ENCODE data around the gene PRKAA2.

Gene PRKAA2

DNA sequence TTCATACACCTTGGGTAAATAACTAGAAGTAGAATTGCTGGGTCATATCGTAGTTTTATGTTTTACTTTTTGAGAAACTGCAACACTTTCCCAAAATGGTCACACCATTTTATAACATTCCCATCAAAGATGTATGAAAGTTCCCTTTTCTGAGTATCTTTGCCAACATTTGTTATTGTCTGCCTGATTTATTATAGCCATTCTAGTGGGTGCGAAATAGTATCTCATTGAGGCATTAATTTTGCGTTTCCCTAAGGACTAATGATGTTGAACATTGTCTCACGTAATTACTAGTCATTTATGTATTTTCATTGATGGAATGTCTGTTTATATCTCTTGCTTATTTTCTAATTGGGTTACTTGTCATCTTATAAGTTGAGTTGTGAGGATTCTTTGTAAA lies 3.4 kb downstream of the PRKAA2 start:
- ChIA-PET CTCF (no interaction called here), POLR2A (no interaction called here)
- no peak for TF ChIP-seq CTCF (IDR thresholded peaks at IDR 0.05; ENCODE audit: insufficient read depth, low read length, missing control alignments)
- H3K4me3 ChIP-seq (ENCODE audit: low read depth, low read length), result no peak overlapping the region
- DNase-seq (ENCODE audit: low read depth, low spot score), result no peak

DNA sequence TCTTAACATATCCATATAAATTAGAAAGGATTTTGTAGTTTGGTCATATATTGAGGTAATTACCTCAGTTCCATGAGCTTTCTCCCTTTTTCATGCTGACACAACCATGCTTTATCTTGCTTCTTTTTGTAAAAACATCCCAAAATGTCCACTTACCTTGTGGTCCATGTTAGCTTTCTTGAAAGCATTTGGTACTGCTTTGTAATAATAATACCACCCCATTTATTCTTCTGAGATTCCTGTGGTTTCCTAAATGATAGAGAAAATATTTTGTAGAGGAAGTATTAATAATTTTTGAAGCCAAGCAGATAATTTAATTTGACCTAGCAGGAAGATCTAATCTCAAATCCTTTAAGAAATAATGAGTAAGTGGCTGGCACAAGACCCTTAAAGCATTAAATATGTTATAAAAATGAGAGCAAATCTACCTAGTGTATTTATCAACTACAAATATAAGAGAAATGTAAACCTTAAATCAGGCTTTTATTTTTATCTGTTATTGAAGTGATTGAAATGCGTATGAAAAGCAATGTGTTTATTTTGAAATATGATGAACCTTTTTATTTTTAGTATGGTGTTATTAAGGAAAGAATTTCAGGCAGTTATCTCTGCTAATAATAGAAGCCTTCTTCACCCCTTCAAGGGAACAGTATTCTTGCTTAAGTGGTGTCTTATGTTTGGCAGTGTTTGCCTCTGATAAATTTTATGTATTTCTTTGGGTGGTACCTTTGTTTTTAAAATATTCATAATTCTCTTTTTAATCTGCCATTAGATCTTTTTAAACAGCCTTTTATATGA lies 9.2 kb downstream of the PRKAA2 start:
- ChIA-PET POLR2A (no interaction called here), CTCF (interaction anchor here (0.7 to 0.9 kb wide), 2 partner anchors 54 to 55 kb away, joined by 3 read pairs; no protein-coding TSS in a partner anchor)
- no peak for TF ChIP-seq CTCF (IDR thresholded peaks at IDR 0.05; ENCODE audit: insufficient read depth, low read length, missing control alignments)
- no peak overlapping the region for H3K4me3 ChIP-seq (ENCODE audit: low read depth, low read length)
- no peak for DNase-seq (ENCODE audit: low read depth, low spot score)

DNA sequence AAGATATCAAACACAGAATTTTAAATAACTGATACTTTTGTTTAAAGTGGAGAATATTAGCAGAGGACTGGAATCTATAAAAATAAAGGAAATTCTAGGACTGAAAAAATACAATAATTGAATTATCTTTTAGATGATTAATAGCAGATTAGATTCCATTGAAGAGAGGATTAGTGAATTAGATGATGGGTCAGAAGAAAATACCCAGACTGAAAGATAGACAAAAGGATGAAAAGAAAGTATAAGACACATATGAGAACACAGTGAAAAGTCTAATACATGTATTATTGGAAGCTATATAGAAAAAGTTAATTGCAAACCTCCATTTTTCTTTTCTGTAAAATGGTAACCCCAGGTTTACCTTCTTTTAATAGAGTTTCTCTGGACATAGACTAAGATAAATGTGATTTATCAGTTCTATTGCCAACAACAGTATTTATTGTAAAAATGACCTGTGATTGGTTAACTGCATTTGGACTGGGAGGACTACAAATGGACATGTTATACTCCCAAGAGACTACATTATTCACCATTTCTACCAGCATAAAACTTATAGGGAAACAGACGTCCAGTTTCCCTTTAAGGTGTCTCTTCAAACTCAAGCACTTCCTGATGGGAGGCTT lies 11.0 kb downstream of the PRKAA2 start:
- ChIA-PET CTCF (no interaction called here), POLR2A (no interaction called here)
- DNase-seq (ENCODE audit: low read depth, low spot score), result no peak
- no peak overlapping the region for H3K4me3 ChIP-seq (ENCODE audit: low read depth, low read length)
- TF ChIP-seq CTCF (IDR thresholded peaks at IDR 0.05; ENCODE audit: insufficient read depth, low read length, missing control alignments), result no peak

- DNase-seq (ENCODE audit: low read depth, low spot score), result no peak
- ChIA-PET CTCF (no interaction called here), POLR2A (no interaction called here)
- no peak overlapping the region for H3K4me3 ChIP-seq (ENCODE audit: low read depth, low read length)
- TF ChIP-seq CTCF (IDR thresholded peaks at IDR 0.05; ENCODE audit: insufficient read depth, low read length, missing control alignments), result no peak
Measured at GRCh38 chr1:56658254-56658653, 13.1 kb downstream of the PRKAA2 start.

DNA sequence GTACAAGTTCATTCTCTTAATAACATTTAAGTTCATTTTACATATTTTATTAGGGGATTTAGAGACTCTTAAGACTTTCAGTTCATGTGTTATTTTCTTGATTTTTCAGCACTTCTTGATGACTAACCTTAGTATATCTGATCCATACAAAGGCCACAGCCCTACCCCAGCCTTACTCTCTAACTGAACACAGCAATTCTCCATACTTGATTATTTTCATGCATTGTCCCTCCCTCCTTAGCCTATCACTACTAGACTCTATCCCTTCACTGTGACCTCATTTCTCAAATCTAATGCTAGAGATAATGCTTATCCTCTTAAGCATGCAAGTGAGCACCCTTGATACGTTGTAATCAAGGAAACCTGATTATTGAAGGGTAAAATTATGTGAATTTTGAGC lies 15.2 kb downstream of the PRKAA2 start:
- no peak for DNase-seq (ENCODE audit: low read depth, low spot score)
- CTCF ChIA-PET, result no interaction called here
- POLR2A ChIA-PET, result no interaction called here

More for the DNA sequence above, 15.2 kb downstream of the PRKAA2 start:
- H3K4me3 ChIP-seq (ENCODE audit: low read depth, low read length), result no peak overlapping the region
- TF ChIP-seq CTCF (IDR thresholded peaks at IDR 0.05; ENCODE audit: insufficient read depth, low read length, missing control alignments), result no peak

Data from AG04449 (cell line).